Activated B cell treated with CpG ODN at 0.5 μM for 24 hours (primary cell): ENCODE data around the gene PLEKHM3. TPM values are rescaled to one million over a fixed set of nuclear protein-coding genes. Genes with fewer than 3 reads are reported as not detected.

Experiments used
- ATAC-seq: fragments of 200-7000 bp; cut with Tn5 transposase; one replicate; pipeline ENCODE4 v1.10.0; 2021; ENCODE audit warnings: low read depth, mild to moderate bottlenecking, moderate library complexity
- CTCF ChIA-PET: fragments of 350-600 bp; sonication (Branson Sonifier 250); formaldehyde crosslinking; loops from one replicate; lab custom pipeline; 2021; ENCODE audit warnings: antibody characterized with exemption; lab: Charles Lee
- POLR2A ChIA-PET: fragments of 350-600 bp; sonication (Branson Sonifier 250); formaldehyde crosslinking; loops from one replicate; lab custom pipeline; 2021; ENCODE audit warnings: antibody characterized with exemption; lab: Charles Lee
- DNase-seq: peaks from one replicate; pipeline ENCODE4 v3.0.0; 2022
- H3K27ac Mint-ChIP-seq: one replicate; pipeline ENCODE4 v1.8.0; 2020; ENCODE audit warnings: mixed read lengths
- H3K27me3 Mint-ChIP-seq: one replicate; pipeline ENCODE4 v1.8.0; 2021; ENCODE audit warnings: mixed read lengths
- H3K36me3 Mint-ChIP-seq: one replicate; pipeline ENCODE4 v1.8.0; 2021; ENCODE audit warnings: low read depth, mixed read lengths
- H3K4me1 Mint-ChIP-seq: one replicate; pipeline ENCODE4 v1.8.0; 2021; ENCODE audit warnings: mixed read lengths
- H3K4me3 Mint-ChIP-seq: one replicate; pipeline ENCODE4 v1.8.0; 2020; ENCODE audit warnings: mild to moderate bottlenecking, mixed read lengths
- H3K9me3 Mint-ChIP-seq: one replicate; pipeline ENCODE4 v1.8.0; 2020; ENCODE audit warnings: mixed read lengths
- intact Hi-C: fragments of 100-400 bp; cut with micrococcal nuclease; formaldehyde crosslinking; loops from one replicate; pipeline ENCODE4 v1.15.1; 2024
- total RNA-seq: library from RNA; stranded (reverse); gene quantifications from 2 replicates; pipeline ENCODE4 v1.2.3, GENCODE V29; 2022
- TF ChIP-seq, protein P1 (sequence below): fragments of 200-600 bp; IDR thresholded peaks from one replicate; pipeline ENCODE4 v1.8.0; 2022; ENCODE audit warnings: antibody characterized with exemption, mild to moderate bottlenecking

PLEKHM3 gene
- total RNA-seq, 1 donor from 2014 or later = 12.0 TPM

DNA sequence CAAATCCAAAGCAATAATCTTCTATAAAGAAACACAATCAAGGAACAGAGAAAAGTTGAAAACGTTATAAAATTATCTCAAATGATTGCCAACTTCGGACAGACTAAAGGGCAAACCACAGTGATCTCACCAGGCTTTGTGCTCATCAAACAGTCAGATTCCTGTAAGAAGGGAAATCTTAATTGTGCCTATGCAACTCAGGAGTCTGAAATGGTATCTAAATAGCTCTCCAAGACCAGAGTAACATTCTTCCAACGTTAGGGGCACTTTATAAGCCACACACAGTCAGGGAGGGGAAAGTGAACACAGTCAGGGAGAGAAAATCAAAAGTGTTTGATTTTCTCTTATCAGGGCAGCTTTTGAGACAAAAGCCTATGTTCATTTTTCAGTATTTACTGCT is 29.4 kb downstream of the PLEKHM3 start:
- Mint-ChIP-seq H3K27ac (no peak overlapping the region), H3K9me3 (no peaks in the 10 kb centered on the region), H3K4me1 (peaks cover 18% of the 10 kb centered on the region), H3K4me3 (no peak overlapping the region), H3K36me3 (peaks cover 19% of the 10 kb centered on the region), H3K27me3 (no peaks in the 10 kb centered on the region)
- ChIA-PET CTCF (no interaction called here), POLR2A (no interaction called here)
- TF ChIP-seq, protein P1, sequence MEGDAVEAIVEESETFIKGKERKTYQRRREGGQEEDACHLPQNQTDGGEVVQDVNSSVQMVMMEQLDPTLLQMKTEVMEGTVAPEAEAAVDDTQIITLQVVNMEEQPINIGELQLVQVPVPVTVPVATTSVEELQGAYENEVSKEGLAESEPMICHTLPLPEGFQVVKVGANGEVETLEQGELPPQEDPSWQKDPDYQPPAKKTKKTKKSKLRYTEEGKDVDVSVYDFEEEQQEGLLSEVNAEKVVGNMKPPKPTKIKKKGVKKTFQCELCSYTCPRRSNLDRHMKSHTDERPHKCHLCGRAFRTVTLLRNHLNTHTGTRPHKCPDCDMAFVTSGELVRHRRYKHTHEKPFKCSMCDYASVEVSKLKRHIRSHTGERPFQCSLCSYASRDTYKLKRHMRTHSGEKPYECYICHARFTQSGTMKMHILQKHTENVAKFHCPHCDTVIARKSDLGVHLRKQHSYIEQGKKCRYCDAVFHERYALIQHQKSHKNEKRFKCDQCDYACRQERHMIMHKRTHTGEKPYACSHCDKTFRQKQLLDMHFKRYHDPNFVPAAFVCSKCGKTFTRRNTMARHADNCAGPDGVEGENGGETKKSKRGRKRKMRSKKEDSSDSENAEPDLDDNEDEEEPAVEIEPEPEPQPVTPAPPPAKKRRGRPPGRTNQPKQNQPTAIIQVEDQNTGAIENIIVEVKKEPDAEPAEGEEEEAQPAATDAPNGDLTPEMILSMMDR = no peak
- intact Hi-C loops = no loop called here
- DNase-seq (no peak), ATAC-seq (no peak)

DNA sequence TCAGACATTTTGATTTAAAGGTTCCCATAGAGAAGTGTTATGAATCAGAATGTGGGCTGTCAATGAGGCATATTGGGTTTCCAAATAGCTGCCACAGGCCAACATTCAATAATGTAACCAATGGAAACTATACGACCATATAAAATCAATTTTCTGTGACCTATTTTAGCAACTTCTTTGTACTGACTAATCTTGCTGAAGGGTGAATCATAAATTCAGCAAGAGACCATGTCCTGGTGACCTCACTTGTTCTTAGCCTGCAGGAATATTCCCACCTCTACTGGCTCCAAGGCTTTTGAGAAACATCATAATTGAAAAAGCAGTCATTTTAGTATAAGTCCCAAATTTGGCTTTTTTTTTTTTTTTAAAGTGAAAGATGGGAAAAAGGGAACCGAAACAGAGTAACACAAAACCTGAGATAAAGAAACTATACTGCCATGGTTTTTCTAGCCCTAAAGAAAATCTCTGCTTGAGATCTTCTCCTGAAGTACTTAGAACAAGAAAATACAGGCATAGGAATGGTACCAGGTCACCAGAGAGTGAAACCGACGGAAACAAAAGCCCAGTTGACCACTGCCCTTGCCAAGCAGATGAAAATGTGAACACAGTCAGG is 32.1 kb downstream of the PLEKHM3 start:
- Mint-ChIP-seq H3K4me1 (peaks cover 18% of the 10 kb centered on the region), H3K9me3 (no peaks in the 10 kb centered on the region), H3K27ac (peak overlapping the region; percentile 72), H3K4me3 (no peak overlapping the region), H3K27me3 (no peaks in the 10 kb centered on the region), H3K36me3 (peaks cover 5% of the 10 kb centered on the region)
- ChIA-PET POLR2A (interaction anchor here (0.6 kb wide), 1 partner anchor 21 kb away, joined by 3 read pairs; no protein-coding TSS in a partner anchor), CTCF (no interaction called here)
- no peak for DNase-seq
- intact Hi-C loops = loop anchor here (1.0 kb wide), 1 partner anchor 10 kb away; no protein-coding TSS in a partner anchor
- TF ChIP-seq, protein P1 = no peak
- ATAC-seq = peak; percentile 60

DNA sequence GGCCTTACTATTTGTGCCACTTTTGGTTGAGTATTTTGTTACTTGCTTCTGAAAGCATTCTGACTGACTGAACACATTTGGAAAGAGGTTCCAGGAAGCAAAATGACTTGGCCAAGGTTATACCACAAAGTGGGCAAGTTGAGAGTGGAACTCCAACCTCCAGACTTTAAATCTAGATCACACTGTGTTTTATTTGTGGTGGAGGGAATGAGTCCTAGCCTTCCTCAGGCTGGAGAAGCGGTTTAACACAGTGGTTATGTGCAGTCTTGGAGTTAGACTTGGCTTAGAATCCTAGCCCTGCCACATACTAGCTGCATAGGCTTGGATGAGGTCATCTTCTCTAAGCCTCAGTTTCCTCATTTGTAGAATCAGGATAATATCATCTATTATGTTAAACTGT is 33.4 kb downstream of the PLEKHM3 start:
- CTCF ChIA-PET = no interaction called here
- no peak for ATAC-seq
- TF ChIP-seq, protein P1 = no peak
- no peaks in the 10 kb centered on the region for H3K27me3 Mint-ChIP-seq
- H3K4me3 Mint-ChIP-seq = no peak overlapping the region
- no peak for DNase-seq
- intact Hi-C loops = no loop called here
- no peaks in the 10 kb centered on the region for H3K36me3 Mint-ChIP-seq
- no peak overlapping the region for H3K27ac Mint-ChIP-seq
- peaks cover 18% of the 10 kb centered on the region for H3K4me1 Mint-ChIP-seq
- H3K9me3 Mint-ChIP-seq = no peaks in the 10 kb centered on the region
- POLR2A ChIA-PET = no interaction called here

DNA sequence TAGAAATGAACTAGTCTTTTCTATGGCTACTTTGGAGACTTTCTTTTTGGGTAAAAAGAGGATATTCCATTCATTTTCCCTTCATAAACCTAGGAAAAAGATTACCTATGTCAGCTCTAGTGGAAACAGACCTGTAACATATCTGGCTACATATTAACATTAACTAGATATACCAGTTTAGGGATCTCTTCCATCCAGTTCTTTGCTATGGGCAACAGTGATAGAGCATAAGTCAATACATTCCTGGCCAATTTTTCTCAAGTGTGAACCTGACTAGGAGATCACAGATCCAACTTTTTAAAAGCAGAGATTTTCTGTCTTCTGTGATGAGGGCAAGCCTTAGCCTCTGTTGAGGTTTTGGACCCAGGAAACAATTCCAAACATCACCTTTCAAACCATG is 34.5 kb downstream of the PLEKHM3 start:
- no peaks in the 10 kb centered on the region for H3K9me3 Mint-ChIP-seq
- H3K27ac Mint-ChIP-seq = no peak overlapping the region
- no peak for ATAC-seq

DNA sequence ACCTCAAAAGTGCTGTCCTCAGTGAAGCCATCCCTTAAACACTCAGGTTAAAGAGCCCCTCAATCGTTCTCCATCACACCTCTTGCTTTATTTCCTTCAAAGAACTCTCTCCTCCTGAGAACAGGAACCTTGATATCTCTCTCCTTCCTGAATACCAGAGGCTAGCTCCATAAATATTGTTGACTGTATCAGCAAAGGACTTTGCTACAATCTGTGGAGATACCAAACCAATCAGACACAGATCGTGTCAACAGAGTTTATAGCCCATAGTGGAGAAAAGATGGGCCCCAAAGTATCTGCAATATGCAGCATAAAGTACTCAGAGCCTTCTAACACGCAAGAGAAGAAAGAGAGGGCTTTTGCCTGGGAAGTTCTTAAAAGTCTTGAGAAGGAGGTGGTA is 36.4 kb downstream of the PLEKHM3 start:
- DNase-seq (no peak), ATAC-seq (no peak)
- no peaks in the 10 kb centered on the region for H3K9me3 Mint-ChIP-seq
- no peaks in the 10 kb centered on the region for H3K36me3 Mint-ChIP-seq
- H3K27me3 Mint-ChIP-seq = no peaks in the 10 kb centered on the region
- ChIA-PET POLR2A (no interaction called here), CTCF (no interaction called here)
- H3K4me3 Mint-ChIP-seq = no peak overlapping the region
- TF ChIP-seq, protein P1 = no peak
- intact Hi-C loops = loop anchor here (10.0 kb wide), 1 partner anchor 1536 kb away; no protein-coding TSS in a partner anchor
- H3K27ac Mint-ChIP-seq = no peak overlapping the region
- H3K4me1 Mint-ChIP-seq = peaks cover 30% of the 10 kb centered on the region

More for the DNA sequence above, 34.5 kb downstream of the PLEKHM3 start:
- Mint-ChIP-seq H3K4me3 (no peak overlapping the region), H3K36me3 (no peaks in the 10 kb centered on the region), H3K27me3 (no peaks in the 10 kb centered on the region), H3K4me1 (peaks cover 20% of the 10 kb centered on the region)
- ChIA-PET CTCF (interaction anchor here (1.1 kb wide), 1 partner anchor 20 kb away, joined by 3 read pairs; no protein-coding TSS in a partner anchor), POLR2A (no interaction called here)
- DNase-seq = no peak
- TF ChIP-seq, protein P1 = no peak
- intact Hi-C loops = no loop called here
